MM.1S (cell line): Measurements from ENCODE around the gene DBN1.

Experiments used
- DNase-seq: peaks from one replicate; pipeline ENCODE4 v3.0.0-alpha.2; 2015
- H2AFZ ChIP-seq: fragments of 300-600 bp; sonication (generic); 2 replicates; pipeline ENCODE4 v1.6.0; 2016; ENCODE audit warnings: antibody characterized with exemption, low read length
- H3F3A ChIP-seq: fragments of 300-600 bp; sonication (generic); 2 replicates; pipeline ENCODE4 v1.6.1; 2016; ENCODE audit warnings: mild to moderate bottlenecking, antibody characterized with exemption, low read length, moderate library complexity, mixed read lengths; ENCODE audit not compliant: insufficient read depth
- H3K27ac ChIP-seq: fragments of 300-600 bp; sonication (generic); 2 replicates; pipeline ENCODE4 v1.5.1; 2016; ENCODE audit warnings: mild to moderate bottlenecking, low read length
- H3K27me3 ChIP-seq: fragments of 300-600 bp; sonication (generic); replicated peaks from 2 replicates; pipeline ENCODE4 v1.6.0; 2016; ENCODE audit warnings: low read length; ENCODE audit not compliant: insufficient read depth
- H3K36me3 ChIP-seq: fragments of 300-600 bp; sonication (generic); replicated peaks from 2 replicates; pipeline ENCODE4 v1.6.1; 2016; ENCODE audit warnings: mild to moderate bottlenecking, low read length, mixed read lengths; ENCODE audit not compliant: insufficient read depth
- H3K4me1 ChIP-seq: fragments of 300-600 bp; sonication (generic); 2 replicates; pipeline ENCODE4 v1.6.1; 2016; ENCODE audit warnings: low read length, mixed read lengths
- H3K4me2 ChIP-seq: fragments of 300-600 bp; sonication (generic); 2 replicates; pipeline ENCODE4 v1.6.0; 2016; ENCODE audit warnings: low read depth, low read length
- H3K4me3 ChIP-seq: fragments of 300-600 bp; sonication (generic); 2 replicates; pipeline ENCODE4 v1.5.1; 2016; ENCODE audit warnings: low read length, mixed read lengths
- H3K79me2 ChIP-seq: fragments of 300-600 bp; sonication (generic); 2 replicates; pipeline ENCODE4 v1.6.1; 2016; ENCODE audit warnings: mixed run types, low read length, mixed read lengths
- H3K9ac ChIP-seq: fragments of 300-600 bp; sonication (generic); 2 replicates; pipeline ENCODE4 v1.6.1; 2016; ENCODE audit warnings: low read length, mixed read lengths
- H3K9me2 ChIP-seq: fragments of 300-600 bp; sonication (generic); replicated peaks from 2 replicates; pipeline ENCODE4 v1.6.1; 2016; ENCODE audit warnings: mild to moderate bottlenecking, low read length, mixed read lengths; ENCODE audit not compliant: insufficient read depth
- H3K9me3 ChIP-seq: fragments of 300-600 bp; sonication (generic); replicated peaks from 2 replicates; pipeline ENCODE4 v1.6.1; 2016; ENCODE audit warnings: mild to moderate bottlenecking, low read length, mixed read lengths; ENCODE audit not compliant: insufficient read depth
- H4K20me1 ChIP-seq: fragments of 300-600 bp; sonication (generic); 2 replicates; pipeline ENCODE4 v1.6.1; 2016; ENCODE audit warnings: mild to moderate bottlenecking, low read length, moderate library complexity, mixed read lengths; ENCODE audit not compliant: insufficient read depth
- EZH2 ChIP-seq: fragments of 300-600 bp; sonication (generic); optimal IDR thresholded peaks from 2 replicates; pipeline ENCODE3; 2017; ENCODE audit warnings: low read depth, mild to moderate bottlenecking, antibody characterized with exemption, low read length, mixed read lengths
- EZH2phosphoT487 ChIP-seq: fragments of 300-600 bp; sonication (generic); IDR thresholded peaks from 2 replicates; pipeline ENCODE4 v1.6.1; 2018; ENCODE audit warnings: antibody characterized with exemption, low read length
- TF ChIP-seq, protein P1 (sequence below): fragments of 300-600 bp; sonication (generic); IDR thresholded peaks from 2 replicates; pipeline ENCODE4 v1.5.1; 2016; ENCODE audit warnings: antibody characterized with exemption, low read length, mixed read lengths

The DBN1 gene

DNA sequence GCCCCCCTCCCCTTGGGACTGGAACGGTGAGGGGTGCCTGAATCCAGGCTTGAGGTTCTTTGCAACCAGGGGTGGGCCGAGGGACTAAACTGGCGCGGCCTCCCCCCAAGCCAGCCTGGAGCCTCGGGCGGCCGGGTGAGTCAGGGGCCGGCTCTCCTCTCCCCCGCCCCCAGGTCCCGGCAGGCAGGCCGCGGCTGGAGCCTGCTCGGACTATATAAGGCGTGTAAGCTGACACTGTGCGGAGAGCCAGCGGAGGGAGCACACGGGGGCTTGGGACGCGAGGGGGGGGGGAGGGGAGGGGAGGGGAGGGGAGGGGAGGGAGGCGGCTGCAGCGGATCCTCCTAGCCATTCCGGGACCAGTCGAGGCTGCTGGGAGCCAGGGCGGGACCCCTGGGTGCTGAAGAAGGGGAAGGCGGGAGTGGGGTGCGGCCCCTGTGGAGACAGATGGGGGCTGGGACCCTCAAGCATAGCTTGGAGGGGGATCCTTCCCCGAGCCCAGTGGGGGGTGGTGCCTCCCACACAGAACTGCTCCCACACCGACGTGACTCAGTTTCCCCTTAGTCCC, 23.4 kb upstream of the DBN1 start:
- H2AFZ ChIP-seq, result peak overlapping the region; percentile 97
- H3K4me1 ChIP-seq, result peaks cover 10% of the 10 kb centered on the region
- no peaks in the 10 kb centered on the region; the same call in 1 of the 2 replicates for H4K20me1 ChIP-seq
- H3K79me2 ChIP-seq, result no peaks in the 10 kb centered on the region
- peak overlapping the region; percentile 100 for H3K4me2 ChIP-seq
- H3K9me2 ChIP-seq, result no peaks in the 10 kb centered on the region
- no peak overlapping the region for H3K27ac ChIP-seq
- DNase-seq, result no peak
- H3K27me3 ChIP-seq, result peaks cover 21% of the 10 kb centered on the region
- no peaks in the 10 kb centered on the region for H3K36me3 ChIP-seq
- H3K9me3 ChIP-seq, result no peaks in the 10 kb centered on the region
- H3F3A ChIP-seq, result peaks cover 4% of the 10 kb centered on the region
- H3K9ac ChIP-seq, result peak overlapping the region; percentile 48; the same call in 1 of the 2 replicates
- TF ChIP-seq, protein P1, sequence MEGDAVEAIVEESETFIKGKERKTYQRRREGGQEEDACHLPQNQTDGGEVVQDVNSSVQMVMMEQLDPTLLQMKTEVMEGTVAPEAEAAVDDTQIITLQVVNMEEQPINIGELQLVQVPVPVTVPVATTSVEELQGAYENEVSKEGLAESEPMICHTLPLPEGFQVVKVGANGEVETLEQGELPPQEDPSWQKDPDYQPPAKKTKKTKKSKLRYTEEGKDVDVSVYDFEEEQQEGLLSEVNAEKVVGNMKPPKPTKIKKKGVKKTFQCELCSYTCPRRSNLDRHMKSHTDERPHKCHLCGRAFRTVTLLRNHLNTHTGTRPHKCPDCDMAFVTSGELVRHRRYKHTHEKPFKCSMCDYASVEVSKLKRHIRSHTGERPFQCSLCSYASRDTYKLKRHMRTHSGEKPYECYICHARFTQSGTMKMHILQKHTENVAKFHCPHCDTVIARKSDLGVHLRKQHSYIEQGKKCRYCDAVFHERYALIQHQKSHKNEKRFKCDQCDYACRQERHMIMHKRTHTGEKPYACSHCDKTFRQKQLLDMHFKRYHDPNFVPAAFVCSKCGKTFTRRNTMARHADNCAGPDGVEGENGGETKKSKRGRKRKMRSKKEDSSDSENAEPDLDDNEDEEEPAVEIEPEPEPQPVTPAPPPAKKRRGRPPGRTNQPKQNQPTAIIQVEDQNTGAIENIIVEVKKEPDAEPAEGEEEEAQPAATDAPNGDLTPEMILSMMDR, result no peak
- no peak for TF ChIP-seq EZH2phosphoT487
- TF ChIP-seq EZH2, result no peak
- peak overlapping the region; percentile 76 for H3K4me3 ChIP-seq

DNA sequence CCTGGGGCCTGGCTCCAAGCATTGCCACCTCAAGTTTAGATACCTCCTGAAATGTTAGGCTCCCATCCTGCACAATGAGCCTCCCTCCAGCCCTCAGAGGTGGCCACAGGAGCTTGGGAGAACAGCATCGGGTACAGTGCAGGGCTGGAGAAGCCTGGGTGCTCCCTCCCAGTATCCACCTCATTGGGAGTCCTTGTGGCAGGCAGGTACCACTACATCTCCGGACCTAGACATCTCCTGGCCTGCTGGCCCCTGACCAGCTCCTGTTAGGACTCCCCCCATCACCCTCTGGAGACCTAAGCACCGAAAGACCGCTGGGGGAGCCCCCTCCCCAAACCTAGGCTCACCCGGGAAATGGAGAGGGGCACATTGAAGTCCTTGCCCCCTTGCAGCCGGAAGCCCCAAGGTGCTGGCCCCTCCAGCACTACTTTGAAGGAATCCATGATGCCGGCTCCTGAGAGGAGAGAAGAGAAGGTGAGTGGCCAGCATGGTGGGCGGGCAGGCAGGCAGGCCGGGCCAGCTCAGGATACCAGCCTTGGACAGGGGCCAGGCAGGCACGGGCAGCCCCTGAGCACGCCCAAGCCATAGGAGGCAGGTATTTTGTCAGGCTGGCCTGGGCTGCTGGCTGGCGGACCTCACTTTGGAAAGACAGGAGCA, 22.8 kb upstream of the DBN1 start:
- TF ChIP-seq EZH2phosphoT487 (no peak), EZH2 (no peak)
- TF ChIP-seq, protein P1, result peak; percentile 22; the same call in 1 of the 2 replicates
- H3F3A ChIP-seq, result no peaks in the 10 kb centered on the region
- H3K27me3 ChIP-seq, result peaks cover 21% of the 10 kb centered on the region
- no peaks in the 10 kb centered on the region for H3K36me3 ChIP-seq
- H3K9me2 ChIP-seq, result no peaks in the 10 kb centered on the region
- H3K4me1 ChIP-seq, result peaks cover 5% of the 10 kb centered on the region
- H3K4me3 ChIP-seq, result no peak overlapping the region
- H3K4me2 ChIP-seq, result peak overlapping the region; percentile 27; the same call in 1 of the 2 replicates
- no peak overlapping the region for H2AFZ ChIP-seq
- no peak overlapping the region for H3K27ac ChIP-seq
- H3K79me2 ChIP-seq, result no peaks in the 10 kb centered on the region
- H3K9me3 ChIP-seq, result no peaks in the 10 kb centered on the region
- no peaks in the 10 kb centered on the region for H4K20me1 ChIP-seq
- no peak for DNase-seq
- no peak overlapping the region for H3K9ac ChIP-seq

DNA sequence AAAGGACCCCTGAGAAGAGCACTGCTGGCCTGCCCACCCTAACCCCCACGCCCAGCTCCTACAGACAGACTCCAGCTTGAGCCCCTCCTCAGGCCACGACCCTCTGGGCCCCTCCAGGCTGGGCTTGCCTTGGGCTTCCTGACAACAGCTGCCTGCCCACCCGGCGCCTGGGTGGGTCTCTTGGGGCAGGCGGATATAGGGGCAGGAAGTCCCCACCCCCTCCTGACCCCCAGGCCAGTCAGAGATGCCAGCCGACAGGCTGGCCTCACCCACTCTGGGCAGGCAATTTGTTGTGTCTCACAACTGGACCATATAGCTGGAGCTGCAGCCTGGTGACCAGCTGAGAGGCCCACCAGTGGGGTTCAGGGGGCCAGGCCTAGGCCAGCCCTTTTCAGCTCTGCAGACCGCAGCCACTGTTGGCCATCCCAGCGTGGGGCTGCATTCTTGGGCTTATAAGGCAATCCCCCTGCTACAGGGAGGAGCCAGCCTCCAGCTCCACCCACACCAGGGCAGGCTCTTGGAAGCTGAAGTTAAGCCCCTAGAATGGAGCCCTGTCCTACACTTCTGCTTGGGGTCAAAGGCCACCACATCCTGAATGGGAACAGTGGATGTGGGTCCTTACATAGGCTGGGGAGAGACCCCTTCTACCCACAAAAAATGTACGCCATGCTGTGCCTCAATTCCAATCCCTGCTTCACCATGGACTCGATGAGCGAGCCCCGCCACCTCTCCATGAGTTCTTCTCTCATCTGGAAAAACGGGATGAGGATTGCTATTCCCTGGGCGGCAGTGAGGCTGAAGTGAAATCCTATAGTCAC, 22.0 kb upstream of the DBN1 start:
- Histone ChIP-seq H3K4me1 (peaks cover 5% of the 10 kb centered on the region), H3F3A (no peaks in the 10 kb centered on the region), H3K27me3 (peaks cover 21% of the 10 kb centered on the region), H3K27ac (no peak overlapping the region), H3K4me3 (no peak overlapping the region), H2AFZ (no peak overlapping the region), H3K79me2 (no peaks in the 10 kb centered on the region), H3K4me2 (no peak overlapping the region), H4K20me1 (no peaks in the 10 kb centered on the region), H3K9ac (no peak overlapping the region), H3K36me3 (no peaks in the 10 kb centered on the region), H3K9me3 (no peaks in the 10 kb centered on the region), H3K9me2 (no peaks in the 10 kb centered on the region)
- TF ChIP-seq EZH2phosphoT487 (no peak), EZH2 (no peak)
- TF ChIP-seq, protein P1, result no peak
- DNase-seq, result no peak
